GM12873 (cell line): ENCODE data around the gene AGMO.

Source experiments
- TF ChIP-seq, protein P1 (sequence below): IDR thresholded peaks from 2 replicates; pipeline ENCODE4 v1.5.1; 2012; ENCODE audit warnings: low read depth, mild to moderate bottlenecking, moderate library complexity, low read length, control low read depth; ENCODE audit not compliant: insufficient read depth; ENCODE audit errors: missing control alignments

Gene AGMO

DNA sequence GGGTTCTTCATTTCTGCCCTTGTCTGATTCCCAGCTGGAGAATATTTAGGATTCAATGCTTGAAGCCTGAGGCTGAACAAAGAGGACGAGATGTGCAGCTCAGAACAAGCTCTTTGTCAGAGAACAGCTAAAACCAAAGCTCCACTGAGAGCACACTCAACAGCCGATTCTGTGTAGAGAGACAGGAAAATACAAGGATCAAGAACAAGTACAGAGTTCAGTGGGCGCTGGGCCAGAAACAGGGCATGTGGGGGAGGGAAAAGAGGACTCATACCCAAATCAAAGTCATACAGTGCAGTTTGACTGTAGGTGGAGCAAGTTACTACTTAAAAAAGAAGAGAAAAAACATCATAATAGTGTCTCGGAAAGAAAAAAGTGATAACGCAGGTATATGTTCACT, at the start of gene AGMO:
Gene AGMO (minus strand): TSS at position 181 of the 400 bp plus-strand sequence.
- TF ChIP-seq, protein P1, sequence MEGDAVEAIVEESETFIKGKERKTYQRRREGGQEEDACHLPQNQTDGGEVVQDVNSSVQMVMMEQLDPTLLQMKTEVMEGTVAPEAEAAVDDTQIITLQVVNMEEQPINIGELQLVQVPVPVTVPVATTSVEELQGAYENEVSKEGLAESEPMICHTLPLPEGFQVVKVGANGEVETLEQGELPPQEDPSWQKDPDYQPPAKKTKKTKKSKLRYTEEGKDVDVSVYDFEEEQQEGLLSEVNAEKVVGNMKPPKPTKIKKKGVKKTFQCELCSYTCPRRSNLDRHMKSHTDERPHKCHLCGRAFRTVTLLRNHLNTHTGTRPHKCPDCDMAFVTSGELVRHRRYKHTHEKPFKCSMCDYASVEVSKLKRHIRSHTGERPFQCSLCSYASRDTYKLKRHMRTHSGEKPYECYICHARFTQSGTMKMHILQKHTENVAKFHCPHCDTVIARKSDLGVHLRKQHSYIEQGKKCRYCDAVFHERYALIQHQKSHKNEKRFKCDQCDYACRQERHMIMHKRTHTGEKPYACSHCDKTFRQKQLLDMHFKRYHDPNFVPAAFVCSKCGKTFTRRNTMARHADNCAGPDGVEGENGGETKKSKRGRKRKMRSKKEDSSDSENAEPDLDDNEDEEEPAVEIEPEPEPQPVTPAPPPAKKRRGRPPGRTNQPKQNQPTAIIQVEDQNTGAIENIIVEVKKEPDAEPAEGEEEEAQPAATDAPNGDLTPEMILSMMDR: no peak

DNA sequence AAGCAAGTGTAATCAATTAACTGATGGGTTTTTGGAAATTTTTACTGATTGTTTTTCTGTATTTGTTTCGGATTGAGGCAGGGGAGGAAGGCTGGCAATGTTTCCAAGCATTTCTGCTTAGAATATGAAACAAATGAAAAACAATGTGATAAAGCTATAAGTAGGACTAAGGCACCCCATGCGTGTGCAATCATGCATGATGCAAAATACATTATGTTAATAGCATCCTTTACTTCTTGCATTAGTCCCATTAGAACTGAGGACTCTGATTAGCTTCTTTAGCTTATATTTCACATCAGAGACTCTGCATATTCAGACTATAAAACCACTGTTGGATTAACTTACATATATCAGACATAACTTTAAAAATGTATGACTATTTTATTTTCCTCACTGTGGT, 48.7 kb upstream of the AGMO start:
- TF ChIP-seq, protein P1: no peak

DNA sequence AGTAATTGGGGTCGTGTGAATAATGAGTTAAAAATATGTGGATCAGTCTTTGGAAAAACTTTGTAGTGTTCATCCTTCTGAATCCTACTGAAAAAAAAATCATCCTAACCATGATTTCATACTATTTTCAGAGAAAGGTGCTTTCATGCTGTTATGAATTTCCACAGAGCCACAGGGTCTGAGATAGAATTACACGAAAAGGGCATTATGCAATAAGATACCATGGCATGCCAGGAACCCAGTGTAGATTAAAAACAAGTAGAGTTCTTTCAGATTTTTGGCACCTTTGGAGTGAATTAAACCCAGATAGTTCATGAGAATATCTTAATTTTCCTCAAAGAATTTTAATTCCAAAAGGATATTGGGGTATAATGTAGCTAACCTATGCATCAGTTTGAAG, 47.5 kb upstream of the AGMO start:
- TF ChIP-seq, protein P1: no peak

DNA sequence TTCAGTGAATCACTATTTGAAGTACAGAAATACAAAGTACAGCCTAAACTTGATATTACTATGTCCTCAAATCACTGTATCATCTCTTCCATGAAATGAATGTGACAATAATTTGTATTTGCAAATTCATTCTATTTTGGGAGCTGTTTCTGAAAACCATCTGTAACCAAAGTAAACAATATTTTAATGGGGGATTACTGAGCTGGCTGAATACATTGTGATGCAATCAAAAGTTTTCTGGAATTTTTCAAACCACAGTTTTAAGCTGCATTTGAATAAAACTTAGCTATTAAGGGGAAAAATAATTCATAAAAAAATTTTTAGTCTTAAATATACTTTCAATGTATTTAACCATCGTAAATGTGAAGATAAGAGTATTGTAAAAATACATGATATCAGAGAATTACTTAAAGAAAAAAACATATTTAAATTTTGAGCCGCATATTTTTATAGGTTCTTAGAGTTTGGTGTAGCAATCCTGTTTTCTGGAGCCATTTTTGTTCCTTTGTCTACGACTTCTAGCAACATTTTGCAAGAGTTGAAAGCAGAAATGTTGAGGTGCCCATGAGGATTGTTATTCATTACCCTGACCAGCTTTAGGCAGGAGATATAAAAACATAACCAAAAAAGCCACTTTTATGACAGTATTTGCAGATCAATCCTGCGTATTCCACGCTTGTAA, 45.9 kb upstream of the AGMO start:
- TF ChIP-seq, protein P1: no peak

DNA sequence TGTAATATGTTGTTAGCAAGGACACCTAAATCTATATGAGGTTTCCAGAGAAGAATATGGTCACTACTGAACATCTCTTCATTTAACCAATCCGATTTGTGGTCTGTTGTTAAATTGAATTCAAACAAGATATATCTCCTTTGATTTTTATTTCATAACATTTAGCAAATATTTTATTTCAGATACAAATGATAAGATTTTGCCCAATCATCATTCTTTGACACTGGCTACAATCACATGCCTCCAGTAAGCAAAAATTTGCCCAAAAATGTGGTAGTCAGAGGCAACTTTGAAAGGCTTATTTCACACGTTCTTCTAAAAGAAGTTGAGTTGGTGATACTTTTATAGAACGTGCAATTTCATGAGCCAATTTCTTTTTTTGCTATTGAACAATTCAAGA, 44.7 kb upstream of the AGMO start:
- TF ChIP-seq, protein P1: no peak

DNA sequence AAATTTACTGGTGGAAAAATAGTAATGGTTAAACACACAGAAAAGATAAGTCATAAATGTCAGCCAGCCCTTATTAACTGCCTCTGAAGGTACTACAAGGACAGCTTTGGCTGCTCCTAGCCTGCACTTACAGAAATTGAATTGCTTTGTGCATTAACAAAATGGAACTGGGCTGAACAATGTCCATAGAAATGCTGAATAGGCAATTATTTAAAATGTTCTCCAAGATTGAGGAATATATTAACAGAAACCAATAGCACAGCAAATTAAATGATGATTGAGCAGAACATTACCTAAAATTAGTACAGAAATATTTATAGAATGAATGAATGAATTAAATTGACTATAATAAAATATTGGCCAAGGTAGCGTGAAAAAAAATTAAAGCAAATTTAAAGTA, 42.4 kb upstream of the AGMO start:
- TF ChIP-seq, protein P1: no peak

DNA sequence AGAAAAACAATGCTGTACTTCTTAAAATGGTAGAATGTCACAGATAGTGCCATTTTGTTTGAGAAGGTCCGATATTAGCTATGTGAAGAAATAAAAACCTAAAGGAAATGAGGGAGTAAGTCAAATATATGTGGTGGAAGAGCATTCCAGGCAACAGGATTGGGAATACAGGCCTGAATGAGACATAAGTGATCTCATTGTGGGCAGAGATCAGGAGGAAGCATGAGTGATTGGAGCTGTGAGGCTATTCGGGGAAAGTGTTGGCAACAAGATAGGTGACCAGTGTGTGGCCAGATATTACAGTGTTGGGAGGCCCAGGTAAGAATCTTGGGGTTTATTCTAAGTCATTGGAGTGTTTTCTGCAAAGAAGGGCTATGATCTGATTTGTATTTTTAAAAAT, 41.3 kb upstream of the AGMO start:
- TF ChIP-seq, protein P1: no peak
